Islet precursor cell (in vitro differentiated cells): ENCODE results near the gene FAM107B.
A peak's percentile ranks its signal among the peaks of the same experiment; 100 is the strongest.
"Not testable (repeated sequence)": the region's sequence is repeated elsewhere in the genome, so short reads cannot be mapped to it uniquely, and the experiment has no call there.

Experiments
- DNase-seq: peaks from one replicate; pipeline ENCODE4 v3.0.0-alpha.2; 2018

FAM107B gene

DNA sequence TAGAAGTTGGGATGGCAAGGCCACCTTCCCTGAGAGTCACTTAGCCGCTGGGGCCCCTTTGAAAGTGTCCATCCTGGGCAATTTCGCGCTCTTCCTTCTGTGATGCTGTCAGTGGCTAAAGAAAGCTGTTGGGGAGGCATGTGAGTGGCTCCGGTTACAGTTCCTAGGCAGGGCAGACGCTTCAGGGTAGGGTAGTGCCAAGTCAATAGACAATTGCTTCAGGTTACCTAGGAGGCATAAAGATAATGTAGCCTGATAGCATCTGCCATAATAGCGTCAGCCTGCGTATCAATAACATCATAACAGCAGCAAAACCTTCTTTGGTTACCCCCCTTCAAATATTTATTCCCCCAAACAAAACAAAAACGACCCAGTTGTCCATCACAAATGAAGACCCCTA is at the start of gene FAM107B:
FAM107B (minus strand) TSS at position 101 of the 400 bp plus-strand sequence. CDS start 234 bp downstream, outside the sequence.
- no peak for DNase-seq

DNA sequence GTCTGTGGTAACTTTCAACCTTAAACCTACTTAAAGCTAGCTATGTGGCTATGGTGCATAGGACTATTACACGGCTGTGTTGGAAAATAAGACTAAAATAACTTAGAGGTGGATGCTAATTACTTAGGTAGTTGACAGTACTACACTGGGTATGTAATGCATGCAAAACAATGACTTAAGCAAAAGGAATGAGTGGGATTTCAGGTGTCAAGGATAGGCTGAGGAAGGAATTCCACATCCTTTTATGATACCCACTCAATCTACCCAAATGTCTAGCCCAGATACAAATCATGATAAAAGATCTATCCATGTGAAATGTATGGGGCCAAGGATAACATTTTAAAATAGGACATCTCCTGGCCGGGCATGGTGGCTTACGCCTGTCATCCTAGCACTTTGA is 49.3 kb upstream of the FAM107B start:
- no peak for DNase-seq

DNA sequence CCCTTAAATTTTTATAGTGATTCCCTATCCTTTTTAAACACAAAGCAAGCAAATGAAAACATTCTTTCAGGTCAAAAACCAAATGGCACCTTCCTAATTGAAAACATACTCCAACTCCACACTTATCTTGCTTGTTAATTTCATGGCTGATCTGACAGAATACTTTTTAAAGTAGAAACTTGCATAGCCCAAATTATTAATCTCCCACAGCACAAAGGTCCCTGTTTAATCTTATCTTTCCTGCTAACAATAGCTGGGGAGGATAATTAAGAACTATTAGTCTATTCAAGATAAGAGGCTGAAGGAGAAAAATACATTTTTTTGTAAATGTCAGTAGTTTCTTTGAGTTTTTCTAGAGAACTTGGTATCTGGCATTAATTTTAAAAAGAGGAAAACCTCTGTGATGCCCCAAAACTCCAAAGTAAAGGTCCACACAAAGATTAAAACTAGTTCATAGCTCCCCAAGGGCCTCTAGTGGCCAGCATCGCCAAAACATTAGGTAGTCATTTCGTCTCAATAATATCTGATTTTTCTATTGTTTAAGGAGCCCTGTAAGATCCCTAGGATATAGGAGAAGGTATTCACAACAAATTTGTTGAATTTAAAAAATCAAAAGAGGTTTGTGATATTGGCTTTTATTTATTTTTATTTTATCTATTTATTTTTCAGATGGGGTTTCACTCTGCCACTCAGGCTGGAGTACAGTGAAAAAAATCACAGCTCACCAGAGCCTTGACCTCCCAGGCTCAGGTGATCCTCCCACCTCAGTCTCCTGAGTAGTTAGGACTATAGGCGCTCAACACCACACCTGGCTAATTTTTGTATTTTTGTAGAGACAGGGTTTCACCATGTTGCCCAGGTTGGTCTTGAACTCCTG is 48.4 kb upstream of the FAM107B start:
- DNase-seq: no peak

DNA sequence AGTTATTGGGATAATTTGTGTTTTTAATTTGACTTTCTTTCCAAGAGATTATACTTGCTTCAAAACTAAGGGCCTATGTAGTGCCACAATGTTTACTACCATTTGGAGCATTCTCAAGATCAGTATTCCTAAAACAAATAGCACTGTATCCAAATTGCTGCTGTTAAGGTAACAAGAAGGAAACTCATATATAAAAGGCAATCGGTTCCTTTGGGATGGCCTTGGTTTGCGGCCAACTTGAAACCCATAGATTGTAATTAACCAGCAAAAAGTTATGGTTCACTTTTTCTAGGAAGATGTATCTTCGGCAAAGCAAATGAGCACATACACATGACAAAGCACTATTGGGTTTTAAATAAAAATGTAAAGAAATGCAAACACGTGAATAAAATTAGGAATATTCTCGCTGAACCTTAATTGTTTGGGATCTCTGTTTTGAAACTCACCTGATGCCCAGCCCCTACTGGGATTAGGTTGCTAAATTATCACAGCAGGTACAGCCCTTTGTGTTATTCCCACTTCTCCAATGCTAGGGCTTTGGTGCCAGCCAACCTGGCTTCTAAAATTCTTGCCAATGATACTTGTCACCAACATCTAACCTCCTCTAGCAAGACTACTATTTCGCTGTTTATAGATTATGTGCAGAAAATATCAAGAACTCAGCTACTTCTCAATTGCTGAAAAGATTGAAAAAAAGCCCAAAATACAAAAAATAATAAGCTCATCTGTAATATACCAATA is 47.1 kb upstream of the FAM107B start:
- no peak for DNase-seq

DNA sequence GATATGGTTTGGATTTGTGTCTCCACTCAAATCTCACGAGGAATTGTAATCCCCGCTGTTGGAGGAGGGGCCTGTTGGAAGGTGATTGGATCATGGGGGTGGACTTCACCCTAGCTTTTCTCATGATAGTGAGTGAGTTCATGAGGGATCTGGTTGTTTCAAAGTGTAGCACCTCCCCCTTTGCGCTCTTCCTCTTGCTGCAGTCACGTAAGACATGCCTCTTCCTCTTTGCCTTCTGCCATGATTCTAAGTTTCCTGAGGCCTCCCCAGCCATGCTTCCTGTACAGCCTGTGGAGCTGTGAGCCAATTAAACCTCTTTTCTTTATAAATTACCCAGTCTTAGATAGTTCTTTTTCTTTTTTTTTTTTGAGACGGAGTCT is 46.1 kb upstream of the FAM107B start:
- no peak for DNase-seq

DNA sequence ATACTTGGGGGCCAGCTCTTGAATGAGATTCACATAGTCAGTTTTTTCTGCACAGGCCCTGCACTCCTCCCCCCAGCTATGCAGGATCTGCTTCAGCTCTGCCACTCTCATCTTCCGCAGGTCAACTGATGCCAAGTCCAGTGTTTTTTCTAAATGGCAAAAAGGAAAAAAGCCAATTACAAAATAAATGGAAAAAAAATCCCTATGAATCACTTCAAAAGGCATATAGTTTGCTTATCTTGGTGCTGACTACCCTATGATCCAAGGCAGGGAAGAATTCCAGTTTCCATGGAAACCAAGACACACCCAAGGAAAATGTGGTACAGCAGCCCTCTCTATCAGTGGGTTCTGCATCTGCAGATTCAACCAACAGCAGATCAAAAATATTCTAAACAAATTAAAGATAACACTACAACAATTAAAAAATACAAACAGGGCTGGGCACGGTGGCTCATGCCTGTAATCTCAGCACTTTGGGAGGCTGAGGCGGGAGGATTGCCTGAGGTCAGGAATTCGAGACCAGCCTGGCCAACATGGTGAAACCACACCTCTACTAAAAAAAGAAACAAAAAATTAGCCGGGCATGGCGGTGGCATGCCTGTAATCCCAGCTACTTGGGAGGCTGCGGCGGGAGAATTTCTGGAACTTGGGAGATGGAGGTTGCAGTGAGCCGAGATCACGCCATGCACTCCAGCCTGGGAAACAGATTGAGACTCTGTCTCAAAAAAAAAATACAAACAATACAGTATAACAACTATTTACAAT is 45.5 kb upstream of the FAM107B start:
- no peak for DNase-seq

DNA sequence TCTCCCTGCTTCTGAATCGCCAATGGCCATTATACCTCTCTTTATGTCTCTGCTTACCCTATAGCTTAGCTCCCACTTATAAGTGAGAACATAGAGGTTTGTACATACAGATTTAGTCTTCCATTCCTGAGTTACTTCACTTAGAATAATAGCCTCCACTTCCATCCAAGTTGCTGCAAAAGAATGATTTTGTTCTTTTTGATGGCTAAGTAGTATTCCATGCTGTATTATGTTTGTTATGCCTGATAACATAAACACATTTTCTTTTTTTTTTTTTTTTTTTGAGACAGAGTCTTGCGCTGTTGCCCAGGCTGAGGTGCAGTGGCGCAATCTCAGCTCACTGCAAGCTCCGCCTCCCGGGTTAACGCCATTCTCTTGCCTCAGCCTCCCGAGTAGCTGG is 42.0 kb upstream of the FAM107B start:
- DNase-seq: not testable (repeated sequence)

DNA sequence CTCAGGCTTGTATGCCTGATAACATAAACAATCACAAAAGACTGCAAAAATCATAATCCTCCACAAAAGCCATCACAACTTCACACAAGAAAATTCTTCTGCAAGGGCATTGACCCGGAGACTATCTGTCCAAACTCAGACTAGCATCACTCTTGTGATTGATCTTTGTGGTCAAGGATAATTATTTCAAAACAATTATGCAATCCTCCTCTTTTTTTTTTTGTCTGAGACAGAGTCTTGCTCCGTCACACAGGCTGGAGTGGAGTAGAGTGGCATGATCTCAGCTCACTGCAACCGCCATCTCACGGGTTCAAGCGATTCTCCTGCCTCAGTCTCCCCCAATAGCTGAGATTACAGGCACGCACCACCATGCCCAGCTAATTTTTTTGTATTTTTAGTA is 41.0 kb upstream of the FAM107B start:
- DNase-seq: peak; percentile 11

DNA sequence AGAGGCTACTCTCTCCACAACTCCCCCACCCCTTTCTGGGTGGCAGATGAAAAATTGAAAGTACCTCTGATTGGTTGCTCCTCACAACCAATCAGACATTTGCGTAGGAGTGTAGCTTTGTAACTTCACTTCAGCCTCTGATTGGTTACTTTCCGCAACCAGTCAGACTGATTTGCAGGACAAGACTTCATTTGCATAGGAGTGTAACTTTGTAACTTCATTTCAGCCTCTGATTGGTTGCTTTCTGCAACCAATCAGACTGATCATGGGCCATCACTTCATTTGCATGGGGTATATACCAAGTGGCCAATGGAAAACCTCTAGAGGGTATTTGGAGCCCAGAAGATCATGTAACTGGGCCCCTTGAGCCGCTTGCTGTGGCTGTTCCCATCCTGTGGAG is 37.6 kb upstream of the FAM107B start:
- no peak for DNase-seq

DNA sequence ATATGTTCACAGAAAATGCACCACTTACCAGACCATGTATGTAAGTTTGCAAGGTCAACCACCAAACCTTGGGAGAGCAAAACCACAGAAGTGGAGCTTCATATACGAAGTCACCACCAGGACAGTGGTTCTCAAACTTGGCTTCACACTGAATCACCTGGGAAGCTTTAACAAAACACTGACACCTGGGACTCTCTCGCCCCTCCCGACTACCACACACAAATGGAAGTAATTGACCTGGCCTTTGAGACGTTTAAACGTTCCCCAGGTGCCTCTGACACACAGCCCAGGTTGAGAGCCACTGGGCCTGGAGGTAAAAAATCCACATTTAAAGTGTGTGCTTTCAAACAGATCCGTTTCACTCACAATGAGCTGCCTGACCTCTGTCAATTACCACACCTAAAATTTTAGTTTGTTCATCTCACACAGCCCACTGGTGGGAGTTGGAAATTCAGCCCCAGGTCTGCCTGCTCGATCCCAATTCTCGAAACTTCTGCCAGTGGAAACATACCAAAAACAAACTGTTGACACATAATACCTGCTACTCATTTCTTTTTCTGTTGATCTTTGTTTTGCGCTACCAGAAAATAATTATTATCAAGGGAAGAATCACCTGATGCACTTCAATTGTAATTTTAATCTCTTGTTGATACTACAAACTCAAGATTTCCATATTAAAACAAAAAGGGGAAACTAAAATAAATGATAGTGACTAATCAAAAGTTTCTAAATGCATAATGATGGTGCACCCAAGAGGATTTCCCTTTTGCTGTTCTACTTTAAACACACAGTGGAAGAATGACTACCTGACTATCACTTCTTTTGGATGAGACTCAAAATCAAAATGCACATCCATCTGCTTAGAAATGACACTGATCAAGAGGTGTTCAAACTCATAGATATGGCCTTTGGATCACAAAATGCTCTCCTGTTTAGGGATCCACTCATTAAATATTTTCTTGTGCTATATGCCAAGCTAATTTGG is 36.6 kb upstream of the FAM107B start:
- DNase-seq: no peak

DNA sequence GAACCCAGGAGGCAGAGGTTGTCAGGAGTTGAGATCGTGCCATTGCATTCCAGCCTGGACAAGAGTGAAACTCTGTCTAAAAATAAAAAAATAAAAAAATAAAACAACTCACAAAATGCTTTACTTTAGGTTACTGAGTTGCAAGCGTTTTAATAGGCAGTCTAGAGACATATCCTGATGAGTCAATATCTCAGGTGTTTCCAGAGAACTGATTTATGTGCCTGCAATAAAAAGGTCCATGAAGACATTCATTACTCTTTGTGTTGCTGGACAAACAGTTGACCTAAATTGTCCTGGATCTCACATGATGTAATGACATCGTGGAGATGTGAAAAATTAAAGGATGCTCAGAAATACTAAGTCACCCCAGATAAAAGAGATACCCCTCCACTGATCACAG is 31.6 kb upstream of the FAM107B start:
- no peak for DNase-seq

DNA sequence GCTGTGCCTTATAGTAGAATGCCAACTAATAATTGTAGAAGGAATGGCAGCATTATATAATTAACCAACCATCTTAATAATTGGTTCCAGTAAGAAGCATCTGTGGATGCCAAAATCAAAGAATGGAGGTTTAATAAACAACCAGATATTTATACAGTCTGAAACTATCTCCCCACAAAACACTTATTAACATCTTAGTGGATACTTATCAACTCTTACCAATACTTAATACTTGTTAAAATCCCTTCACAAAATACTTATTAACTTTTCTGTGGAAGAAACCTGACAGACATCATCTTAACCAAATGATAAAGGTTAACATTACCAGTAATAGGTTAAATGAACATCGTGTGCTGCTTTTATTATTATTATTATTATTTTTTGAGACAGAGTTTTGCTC is 29.1 kb upstream of the FAM107B start:
- DNase-seq: no peak

DNA sequence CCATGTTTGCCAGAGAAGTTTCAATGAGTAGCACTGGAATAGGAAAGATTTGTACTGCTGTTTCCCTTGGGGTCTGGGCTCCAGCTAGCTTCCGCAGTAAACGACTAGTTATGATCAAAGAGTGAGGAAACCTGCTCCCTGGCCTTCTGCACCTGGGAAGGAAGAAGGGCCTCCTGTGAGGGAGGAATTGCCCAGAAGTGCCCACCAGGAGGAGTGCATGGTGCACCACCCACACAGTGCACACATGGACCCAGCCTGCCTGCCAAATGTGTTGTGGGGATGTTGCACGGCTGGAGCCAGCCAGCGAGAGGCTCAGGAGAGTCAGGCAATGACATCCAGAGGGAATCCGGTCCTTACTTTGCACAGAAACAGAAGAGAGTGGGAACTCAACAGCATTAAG is 27.0 kb upstream of the FAM107B start:
- DNase-seq: no peak

DNA sequence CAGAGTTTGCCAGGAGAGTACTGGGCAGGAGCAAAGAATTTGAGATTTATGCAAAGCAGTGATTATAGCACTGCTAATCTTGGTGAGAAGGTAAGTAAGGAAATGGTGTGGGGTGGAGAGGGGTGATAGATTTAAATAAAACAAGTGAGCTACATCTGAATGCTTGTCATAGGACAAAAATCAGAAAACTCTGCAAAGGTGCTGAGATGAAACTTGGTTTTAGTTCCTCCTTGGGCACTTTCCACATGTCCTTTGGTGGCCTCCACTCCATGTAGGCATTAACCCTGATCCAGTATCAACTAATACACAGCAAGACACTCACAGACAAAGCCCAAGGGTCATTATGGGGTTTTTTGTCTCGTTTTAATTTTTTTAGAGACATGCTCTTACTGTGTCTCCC is 25.7 kb upstream of the FAM107B start:
- DNase-seq: no peak

DNA sequence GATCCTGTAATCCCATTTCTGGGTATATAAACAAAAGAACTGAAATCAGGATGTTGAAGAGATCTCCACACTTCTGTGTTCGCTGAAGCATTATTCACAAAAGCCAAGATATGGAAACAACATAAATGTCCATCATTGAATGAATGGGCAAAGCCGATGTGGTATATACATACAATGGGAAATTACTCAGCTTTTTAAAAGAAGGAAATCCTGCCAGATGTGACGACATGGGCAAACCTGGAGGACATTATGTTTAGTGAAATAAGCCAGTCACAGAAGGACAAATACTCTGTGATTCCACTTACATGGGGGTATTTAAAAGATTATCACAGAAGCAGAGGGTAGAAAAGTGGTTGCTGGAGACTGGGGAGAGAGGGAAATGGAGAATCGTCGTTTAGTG is 23.9 kb upstream of the FAM107B start:
- DNase-seq: no peak

DNA sequence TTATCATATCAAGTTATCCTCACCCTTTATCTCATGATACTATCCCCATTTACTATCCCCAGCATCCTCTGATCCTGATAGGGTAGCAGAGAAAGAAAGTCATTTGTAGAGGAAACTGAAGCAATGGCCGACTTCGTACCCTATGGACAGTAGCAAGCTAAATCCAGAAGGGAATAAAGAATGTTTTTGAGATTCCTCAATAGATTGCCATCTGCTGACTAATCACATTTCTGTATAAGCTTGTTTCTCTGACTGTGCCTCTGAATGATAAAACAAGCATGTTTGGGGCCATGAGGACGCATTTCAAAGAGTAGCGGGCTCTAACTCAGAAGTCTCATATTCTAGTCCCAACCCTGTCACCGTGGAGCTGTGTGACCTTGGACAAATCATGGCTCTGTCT is 13.2 kb upstream of the FAM107B start:
- no peak for DNase-seq

DNA sequence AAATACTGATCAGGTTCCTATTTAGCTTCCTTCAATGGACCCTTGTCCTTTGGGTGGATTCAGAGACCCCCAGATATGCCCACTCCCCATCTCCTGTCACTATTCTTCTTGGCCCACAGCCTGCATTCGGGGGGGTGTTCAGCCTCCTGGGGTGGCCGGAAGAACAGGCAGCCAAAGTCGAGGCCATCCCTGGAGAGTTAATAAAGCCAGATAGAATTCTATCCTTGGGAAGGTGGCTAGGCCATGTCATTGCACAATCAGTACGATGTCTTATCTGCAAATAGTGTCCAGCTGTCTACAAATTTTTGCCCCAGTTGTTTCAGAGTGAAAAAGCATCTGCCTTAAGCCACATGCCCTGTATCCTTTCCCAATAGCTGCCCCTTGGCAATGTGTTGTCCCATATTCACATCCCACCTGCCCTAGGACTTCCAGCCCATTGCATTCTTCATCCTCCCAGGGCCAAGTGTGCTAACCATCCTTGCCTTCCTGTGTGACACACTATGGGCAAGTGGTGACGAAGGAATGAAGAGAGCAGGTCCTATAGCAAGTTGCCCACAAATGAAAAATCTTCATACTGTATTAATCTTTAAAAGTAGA is 9.9 kb upstream of the FAM107B start:
- no peak for DNase-seq

DNA sequence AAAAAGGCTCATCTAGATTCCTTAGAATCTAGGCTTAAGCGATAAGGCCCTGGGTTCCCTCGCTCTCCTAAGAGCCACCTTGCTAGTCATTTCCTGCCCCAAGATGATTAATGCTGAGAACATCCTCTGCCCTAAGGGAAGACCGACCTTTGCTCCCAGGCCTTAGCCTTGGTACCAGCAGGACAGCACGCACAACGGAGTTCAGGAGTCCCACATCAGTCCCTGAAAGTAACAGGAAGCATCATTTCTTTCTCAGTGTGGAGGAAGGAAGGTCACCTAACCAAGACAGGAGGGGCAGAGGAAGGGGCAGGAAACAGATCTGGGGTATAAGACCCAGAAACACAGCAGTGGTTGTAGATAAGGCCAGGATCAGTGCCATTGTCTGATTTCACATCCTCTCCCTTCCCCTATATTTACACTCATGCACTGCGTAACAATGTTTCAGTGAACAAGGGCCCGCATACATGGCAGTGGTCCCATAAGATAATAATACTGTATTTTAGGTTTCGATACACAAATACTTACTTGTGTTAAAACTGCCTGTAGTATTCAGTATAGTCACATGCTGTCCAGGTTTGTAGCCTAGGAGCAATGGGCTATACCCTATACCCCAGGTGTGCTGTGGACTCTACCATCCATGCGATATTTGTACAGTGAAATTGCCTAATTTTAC is 8.1 kb upstream of the FAM107B start:
- peak; percentile 90 for DNase-seq

DNA sequence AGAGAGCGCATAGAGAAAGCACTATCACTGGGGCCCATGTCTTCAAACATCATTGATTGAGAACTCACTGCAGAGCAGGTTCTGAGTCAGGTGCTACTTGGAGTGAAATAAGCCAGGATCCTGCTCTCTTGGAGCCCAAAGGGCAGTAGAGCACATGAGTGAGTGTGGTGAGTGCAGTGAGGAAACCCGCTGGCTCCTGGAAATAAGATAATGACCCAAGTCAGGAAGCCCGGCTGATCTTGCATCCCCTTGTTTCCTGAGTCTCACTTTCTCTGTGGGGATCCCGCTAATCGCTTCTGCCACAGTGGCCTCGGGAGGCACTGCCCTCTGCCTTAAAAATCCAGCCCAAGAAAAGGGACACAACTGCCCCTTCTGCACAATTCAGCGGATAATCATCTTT is 7.1 kb upstream of the FAM107B start:
- no peak for DNase-seq

DNA sequence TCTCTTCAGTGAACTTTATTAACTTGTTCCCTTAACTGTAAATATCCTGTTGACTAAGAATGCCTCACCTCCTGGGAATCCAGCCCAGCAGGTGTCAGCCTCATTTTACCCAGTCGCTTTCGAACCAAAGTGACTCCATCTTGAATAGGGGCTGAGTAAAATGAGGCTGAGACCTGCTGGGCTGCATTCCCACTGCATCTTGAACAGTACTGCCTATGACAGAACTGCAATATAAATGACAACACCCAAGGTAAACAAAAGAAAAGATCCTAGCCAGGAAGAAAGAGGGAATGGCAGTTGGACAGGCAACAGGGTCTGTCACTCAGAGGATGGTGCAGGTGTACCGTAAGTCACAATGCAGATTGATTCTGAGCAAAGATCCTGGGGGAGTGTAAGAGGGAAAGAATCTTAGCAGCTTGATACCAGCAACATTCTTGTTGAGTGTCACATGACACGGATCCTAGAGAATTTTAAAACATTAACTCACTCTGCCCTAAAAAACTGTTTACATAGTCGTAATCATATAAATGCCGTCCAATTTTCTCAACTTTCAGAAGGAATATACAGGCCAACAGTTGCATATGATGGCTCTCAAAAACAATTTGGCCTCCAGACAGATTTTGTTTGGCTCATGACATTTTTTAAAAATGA is 4.4 kb upstream of the FAM107B start:
- DNase-seq: no peak

DNA sequence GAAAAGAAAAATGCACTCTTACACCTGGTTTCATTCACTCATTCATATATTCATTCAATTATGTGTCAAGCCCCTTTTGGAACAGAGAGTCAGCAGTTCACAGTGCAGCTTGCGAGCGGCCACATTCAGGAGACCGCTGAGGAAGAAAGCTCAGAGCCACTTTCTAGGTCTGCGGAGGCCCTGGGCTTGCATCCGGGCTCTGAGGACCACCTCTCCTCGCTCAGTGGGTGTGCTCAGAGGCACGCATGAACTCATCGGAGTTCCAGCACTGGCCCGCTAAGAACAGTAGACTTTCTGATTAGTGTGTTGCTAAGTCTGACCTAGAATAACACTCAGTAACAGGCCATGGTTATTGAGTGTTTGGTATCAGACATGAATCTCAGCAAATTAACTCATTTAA is 1.8 kb upstream of the FAM107B start:
- DNase-seq: no peak
